Measurements from ENCODE around the gene SYNC.
"Not testable (repeated sequence)": the region's sequence is repeated elsewhere in the genome, so short reads cannot be mapped to it uniquely, and the experiment has no call there.

SYNC gene

GRCh38 chr1:32715901-32716311, 13.3 kb upstream of the SYNC start:
- TF ChIP-seq, protein P1, sequence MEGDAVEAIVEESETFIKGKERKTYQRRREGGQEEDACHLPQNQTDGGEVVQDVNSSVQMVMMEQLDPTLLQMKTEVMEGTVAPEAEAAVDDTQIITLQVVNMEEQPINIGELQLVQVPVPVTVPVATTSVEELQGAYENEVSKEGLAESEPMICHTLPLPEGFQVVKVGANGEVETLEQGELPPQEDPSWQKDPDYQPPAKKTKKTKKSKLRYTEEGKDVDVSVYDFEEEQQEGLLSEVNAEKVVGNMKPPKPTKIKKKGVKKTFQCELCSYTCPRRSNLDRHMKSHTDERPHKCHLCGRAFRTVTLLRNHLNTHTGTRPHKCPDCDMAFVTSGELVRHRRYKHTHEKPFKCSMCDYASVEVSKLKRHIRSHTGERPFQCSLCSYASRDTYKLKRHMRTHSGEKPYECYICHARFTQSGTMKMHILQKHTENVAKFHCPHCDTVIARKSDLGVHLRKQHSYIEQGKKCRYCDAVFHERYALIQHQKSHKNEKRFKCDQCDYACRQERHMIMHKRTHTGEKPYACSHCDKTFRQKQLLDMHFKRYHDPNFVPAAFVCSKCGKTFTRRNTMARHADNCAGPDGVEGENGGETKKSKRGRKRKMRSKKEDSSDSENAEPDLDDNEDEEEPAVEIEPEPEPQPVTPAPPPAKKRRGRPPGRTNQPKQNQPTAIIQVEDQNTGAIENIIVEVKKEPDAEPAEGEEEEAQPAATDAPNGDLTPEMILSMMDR (IDR thresholded peaks at IDR 0.05; ENCODE audit: extremely low read depth, insufficient read depth, missing control alignments): no peak
- in situ Hi-C loops (cut with MboI; ENCODE audit: low pct_unique_long_range_greater_than_20kb, low sequenced_read_pairs, unreplicated experiment): no loop called here
- no peak for DNase-seq (ENCODE audit: low spot score)

DNA sequence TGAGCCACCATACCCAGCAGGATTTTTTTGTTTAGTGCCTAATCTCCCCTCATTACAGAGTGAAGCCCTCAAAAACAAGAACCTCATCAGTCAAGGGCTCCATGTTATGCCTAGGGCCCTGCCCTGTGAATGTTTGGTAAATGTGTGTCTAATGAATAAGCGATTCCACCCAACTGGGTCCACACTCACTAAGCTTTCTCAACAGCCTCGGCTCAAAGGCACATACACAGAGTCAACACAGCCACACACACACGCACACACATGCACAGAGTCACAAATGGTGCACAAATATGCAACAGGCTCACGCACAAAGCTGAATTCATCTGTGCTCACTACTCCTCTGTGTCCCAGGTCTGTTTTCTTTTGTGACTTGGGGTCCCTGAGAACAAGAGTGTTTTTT, 11.7 kb upstream of the SYNC start:
- no peak for DNase-seq (ENCODE audit: low spot score)
- in situ Hi-C loops (cut with MboI; ENCODE audit: low pct_unique_long_range_greater_than_20kb, low sequenced_read_pairs, unreplicated experiment): no loop called here
- TF ChIP-seq, protein P1 (IDR thresholded peaks at IDR 0.05; ENCODE audit: extremely low read depth, insufficient read depth, missing control alignments): no peak

- no peak for DNase-seq (ENCODE audit: low spot score)
- in situ Hi-C loops (cut with MboI; ENCODE audit: low pct_unique_long_range_greater_than_20kb, low sequenced_read_pairs, unreplicated experiment): no loop called here
- TF ChIP-seq, protein P1 (IDR thresholded peaks at IDR 0.05; ENCODE audit: extremely low read depth, insufficient read depth, missing control alignments): no peak
These were observed 10.5 kb upstream of the SYNC start for GRCh38 chr1:32713081-32713480.

GRCh38 chr1:32711221-32711620, 8.7 kb upstream of the SYNC start:
- DNase-seq (ENCODE audit: low spot score); in situ Hi-C loops (cut with MboI; ENCODE audit: low pct_unique_long_range_greater_than_20kb, low sequenced_read_pairs, unreplicated experiment): not testable (repeated sequence)

DNA sequence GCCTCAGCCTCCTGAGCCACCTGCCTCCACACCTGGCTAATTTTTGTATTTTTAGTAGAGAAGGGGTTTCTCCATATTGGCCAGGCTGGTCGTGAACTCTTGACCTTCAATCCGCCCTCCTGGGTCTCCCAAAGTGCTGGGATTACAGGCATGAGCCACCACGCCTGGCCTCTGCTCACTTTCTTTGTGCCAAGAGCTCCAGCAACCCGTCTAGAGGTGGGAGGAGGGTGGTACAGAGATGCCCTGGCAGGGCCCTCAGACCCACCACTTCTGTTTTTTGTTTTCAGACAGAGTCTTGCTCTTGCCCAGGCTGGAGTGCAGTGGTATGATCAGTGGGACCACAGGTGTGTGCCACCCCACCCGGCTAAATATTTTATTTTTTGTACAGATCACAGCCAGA, 6.9 kb upstream of the SYNC start:
- no peak for DNase-seq (ENCODE audit: low spot score)
- in situ Hi-C loops (cut with MboI; ENCODE audit: low pct_unique_long_range_greater_than_20kb, low sequenced_read_pairs, unreplicated experiment): no loop called here
- TF ChIP-seq, protein P1 (IDR thresholded peaks at IDR 0.05; ENCODE audit: extremely low read depth, insufficient read depth, missing control alignments): no peak

- in situ Hi-C loops (cut with MboI; ENCODE audit: low pct_unique_long_range_greater_than_20kb, low sequenced_read_pairs, unreplicated experiment): no loop called here
- TF ChIP-seq, protein P1 (IDR thresholded peaks at IDR 0.05; ENCODE audit: extremely low read depth, insufficient read depth, missing control alignments): no peak
- no peak for DNase-seq (ENCODE audit: low spot score)
These were observed 6.5 kb upstream of the SYNC start for GRCh38 chr1:32709075-32709474.

- in situ Hi-C loops (cut with MboI; ENCODE audit: low pct_unique_long_range_greater_than_20kb, low sequenced_read_pairs, unreplicated experiment): no loop called here
- DNase-seq (ENCODE audit: low spot score): no peak
- TF ChIP-seq, protein P1 (IDR thresholded peaks at IDR 0.05; ENCODE audit: extremely low read depth, insufficient read depth, missing control alignments): no peak
These were observed 3.9 kb upstream of the SYNC start for GRCh38 chr1:32706491-32706890.

All from GM13977 (cell line).